ENCODE results near the gene SSBP4. TPM values are rescaled to one million over a fixed set of nuclear protein-coding genes. Genes with fewer than 3 reads are reported as not detected.

Gene SSBP4
- total RNA-seq, 1 experiment from 2014 or later, result 46.1 TPM

GRCh38 chr19:18396471-18397241, 22.5 kb upstream of the SSBP4 start:
- Histone ChIP-seq H3T11ph (ENCODE audit: low read length) (no peak overlapping the region), H2BK20ac (ENCODE audit: low read depth, low read length, poor library complexity, severe bottlenecking) (no peak overlapping the region), H3K27ac (ENCODE audit: insufficient read length, low read depth, low read length) (no peak overlapping the region), H3K27me3 (ENCODE audit: insufficient read depth, low read length) (no peaks in the 10 kb centered on the region), H2AK5ac (ENCODE audit: insufficient read length, low read length) (no peak overlapping the region), H3K9me3 (ENCODE audit: control insufficient read depth, low read depth, low read length) (no peaks in the 10 kb centered on the region), H2BK120ac (ENCODE audit: low read depth, low read length, poor library complexity, severe bottlenecking) (no peak overlapping the region), H3K4ac (ENCODE audit: low read depth, low read length) (no peak overlapping the region), H3K9ac (ENCODE audit: extremely low read depth, insufficient read length, low read length) (no peak overlapping the region), H3K23me2 (ENCODE audit: insufficient read length, low read depth, low read length, poor library complexity, severe bottlenecking) (no peaks in the 10 kb centered on the region), H3K79me1 (ENCODE audit: insufficient read depth, low read depth, low read length, poor library complexity, severe bottlenecking) (no peaks in the 10 kb centered on the region), H3K56ac (ENCODE audit: insufficient read length, low read depth, low read length) (no peak overlapping the region), H3K23ac (ENCODE audit: insufficient read length, low read depth, low read length) (no peak overlapping the region), H4K8ac (replicated peaks; ENCODE audit: insufficient read length, low read depth, low read length) (no peak overlapping the region), H2BK12ac (ENCODE audit: insufficient read length, low read depth, low read length) (no peak overlapping the region), H4K20me1 (ENCODE audit: control insufficient read depth, insufficient read depth, insufficient read length) (no peaks in the 10 kb centered on the region), H4K91ac (ENCODE audit: insufficient read length, low read depth, low read length) (no peak overlapping the region), H4K5ac (ENCODE audit: insufficient read length, low read depth, low read length) (no peak overlapping the region), H2BK15ac (ENCODE audit: low read depth, low read length) (no peak overlapping the region), H3K79me2 (ENCODE audit: insufficient read depth, low read length) (no peaks in the 10 kb centered on the region), H3K18ac (ENCODE audit: insufficient read length, low read depth, low read length) (no peak overlapping the region), H2AFZ (ENCODE audit: low read length) (no peak overlapping the region), H3K4me1 (ENCODE audit: insufficient read depth, low read length) (no peaks in the 10 kb centered on the region), H2BK5ac (ENCODE audit: insufficient read length, low read length) (no peak overlapping the region), H3K14ac (ENCODE audit: insufficient read depth, low read length) (no peak overlapping the region; the same call in 1 of the 2 replicates), H3K4me2 (ENCODE audit: insufficient read depth, insufficient read length, low read length) (no peak overlapping the region)
- peaks cover 17% of the 10 kb centered on the region for H3K27me3 Mint-ChIP-seq (ENCODE audit: low read depth)
- DNase-seq, result no peak
- no peaks in the 10 kb centered on the region for H3K36me3 Mint-ChIP-seq (ENCODE audit: insufficient read depth in 1 of 3, low read depth in 3 of 3)
- no peak for TF ChIP-seq CTCF (conservative IDR thresholded peaks at IDR 0.05)
- no CpG with 5 or more reads among the region's 37 CpGs for WGBS (ENCODE audit: extremely low coverage, insufficient read length, low lambda C conversion rate)
- no peak overlapping the region for H3K4me3 Mint-ChIP-seq
- no peaks in the 10 kb centered on the region for H3K9me3 Mint-ChIP-seq
- H3K27ac Mint-ChIP-seq, result no peak overlapping the region
- H3K4me1 Mint-ChIP-seq, result peaks cover 4 to 8% of the 10 kb centered on the region in 2 experiments; a peak in 3 of 4 replicates

All from H9 (cell line).